Kidney glomerular epithelial cell (primary cell): ENCODE data around the gene PLPP7.

ENCODE experiments used
- DNase-seq: peaks from one replicate; lab custom pipeline; 2025; lab: John Stamatoyannopoulos, UW

The PLPP7 gene

DNA sequence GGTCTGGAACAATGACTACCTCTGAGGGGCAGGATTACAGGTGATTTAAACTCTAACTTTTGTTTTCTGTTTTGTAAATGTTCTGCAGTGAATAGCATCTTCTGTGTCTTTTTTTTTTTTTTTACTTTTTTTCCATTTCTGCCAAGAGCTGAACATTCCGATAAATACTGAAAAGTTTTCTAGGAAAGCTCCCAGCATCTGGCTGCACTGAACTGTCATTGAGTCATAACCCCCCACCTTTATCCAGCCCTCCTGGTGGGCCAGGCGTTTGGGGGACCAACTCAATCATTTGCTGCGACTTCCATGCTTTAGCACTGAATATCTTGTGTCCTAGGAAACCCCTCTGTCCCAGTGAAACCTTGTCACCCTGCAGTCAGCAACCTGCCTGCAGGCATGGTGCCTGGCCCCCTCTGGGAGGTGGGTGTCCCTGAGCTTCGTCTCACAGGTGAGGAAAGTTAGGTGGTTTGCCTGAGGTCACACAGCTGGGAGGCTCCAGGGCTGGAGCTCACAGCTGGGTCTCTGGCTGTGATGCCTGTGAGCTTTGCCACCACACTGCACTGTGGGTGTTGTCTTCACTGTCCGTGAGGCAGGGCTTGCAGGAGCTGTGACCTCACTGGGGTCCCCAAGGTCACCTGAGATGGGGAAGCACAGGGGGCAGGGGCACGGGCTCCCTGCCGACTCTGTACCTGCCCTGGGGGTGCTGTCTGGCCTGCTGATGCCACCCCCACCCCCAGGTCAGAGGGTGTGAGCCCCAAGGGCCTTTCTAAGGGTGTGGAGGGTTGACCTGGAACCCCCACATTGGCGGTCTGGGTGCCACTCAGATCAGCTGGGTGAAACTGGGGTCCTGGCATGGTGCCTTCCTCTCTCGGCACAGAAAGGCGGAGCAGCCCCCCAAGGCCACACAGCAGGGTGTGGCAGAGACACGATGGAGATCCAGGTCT, 14.1 kb downstream of the PLPP7 start:
- no peak for DNase-seq

DNA sequence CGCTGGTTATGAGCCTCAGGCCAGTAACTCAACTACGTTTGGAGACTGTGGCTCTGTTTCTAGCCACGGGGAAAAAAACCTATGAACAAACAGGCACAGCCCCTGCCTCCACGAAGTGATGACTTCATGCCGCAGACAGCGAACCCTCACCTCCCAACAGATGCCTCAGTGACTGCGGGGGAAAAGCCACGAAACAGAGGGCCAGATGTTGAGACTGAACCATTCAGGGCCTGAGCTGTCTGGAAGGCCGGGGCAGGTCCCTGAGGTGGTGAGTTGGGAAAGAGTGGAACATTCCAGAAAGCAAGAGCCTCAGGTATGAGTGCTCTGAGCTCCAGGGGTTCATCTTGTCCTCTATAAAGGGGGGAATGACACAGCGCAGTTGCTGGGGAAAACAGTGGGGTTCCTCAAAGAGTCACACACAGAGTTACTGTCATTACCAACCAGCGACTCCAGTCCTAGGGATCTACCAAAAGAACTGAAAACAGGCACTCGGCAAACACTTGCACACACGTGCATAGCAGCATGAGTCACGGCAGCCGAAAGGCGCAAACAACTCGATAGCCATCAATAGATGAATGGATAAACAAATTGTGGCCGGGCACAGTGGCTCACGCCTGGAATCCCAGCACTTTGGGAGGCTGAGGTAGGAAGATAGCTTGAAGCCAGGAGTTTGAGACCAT, 15.3 kb downstream of the PLPP7 start:
- DNase-seq = no peak

DNA sequence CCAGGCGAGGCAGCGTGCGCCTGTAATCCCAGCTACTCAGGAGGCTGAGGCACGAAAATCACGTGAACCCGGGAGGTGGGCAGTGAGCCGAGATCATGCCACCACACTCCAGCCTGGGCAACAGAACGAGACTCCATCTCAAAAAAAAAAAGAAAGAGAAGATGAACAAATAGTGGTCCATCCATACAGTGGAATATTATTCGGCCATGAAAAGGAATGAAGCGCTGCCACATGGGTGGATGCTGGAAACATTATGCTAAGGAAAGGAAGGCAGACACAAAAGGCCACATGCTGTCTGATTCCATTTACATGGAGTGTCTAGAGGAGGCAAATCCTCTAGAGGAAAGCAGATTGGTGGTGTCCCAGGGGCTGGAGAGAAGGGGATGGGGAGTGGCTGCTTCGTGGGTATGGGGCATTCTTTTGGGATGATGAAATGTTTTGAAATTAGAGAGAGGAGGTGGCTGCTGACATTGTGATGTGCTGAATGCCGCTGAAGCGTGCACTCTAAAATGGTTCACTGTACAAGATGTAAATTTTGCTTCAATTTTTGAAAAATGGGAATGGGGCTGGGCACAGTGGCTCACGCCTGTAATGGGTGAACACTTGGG, 17.0 kb downstream of the PLPP7 start:
- no peak for DNase-seq

DNA sequence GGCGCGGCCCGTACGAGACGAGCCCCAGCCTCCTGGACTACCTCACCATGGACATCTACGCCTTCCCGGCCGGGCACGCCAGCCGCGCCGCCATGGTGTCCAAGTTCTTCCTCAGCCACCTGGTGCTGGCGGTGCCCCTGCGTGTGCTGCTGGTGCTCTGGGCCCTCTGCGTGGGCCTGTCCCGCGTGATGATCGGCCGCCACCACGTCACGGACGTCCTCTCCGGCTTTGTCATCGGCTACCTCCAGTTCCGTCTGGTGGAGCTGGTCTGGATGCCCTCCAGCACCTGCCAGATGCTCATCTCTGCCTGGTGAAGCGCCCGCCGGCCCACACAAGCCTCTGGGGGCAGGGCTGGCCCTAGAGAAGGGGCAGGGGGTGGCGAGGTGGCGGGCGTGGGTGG, 18.5 kb downstream of the PLPP7 start:
- no peak for DNase-seq

DNA sequence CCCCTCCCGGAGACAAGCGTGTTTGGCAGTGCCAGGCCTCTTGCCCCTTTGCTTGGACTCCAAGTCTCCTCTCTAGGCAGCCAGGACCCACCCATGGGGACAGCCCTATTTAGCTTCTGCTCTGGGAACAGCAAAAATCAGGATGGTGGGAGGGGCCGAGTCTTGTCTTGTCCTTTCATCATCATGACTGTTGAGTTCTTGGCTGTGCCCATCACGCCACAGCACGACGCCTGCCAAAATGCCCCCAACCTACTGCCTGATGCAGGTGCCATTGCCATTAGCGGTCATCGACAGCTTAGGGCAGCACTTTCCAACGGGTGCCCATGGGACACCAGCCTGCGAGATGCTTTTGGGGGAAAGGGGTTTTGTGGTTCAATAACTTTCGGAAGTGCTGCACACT, 18.9 kb downstream of the PLPP7 start:
- DNase-seq = no peak

DNA sequence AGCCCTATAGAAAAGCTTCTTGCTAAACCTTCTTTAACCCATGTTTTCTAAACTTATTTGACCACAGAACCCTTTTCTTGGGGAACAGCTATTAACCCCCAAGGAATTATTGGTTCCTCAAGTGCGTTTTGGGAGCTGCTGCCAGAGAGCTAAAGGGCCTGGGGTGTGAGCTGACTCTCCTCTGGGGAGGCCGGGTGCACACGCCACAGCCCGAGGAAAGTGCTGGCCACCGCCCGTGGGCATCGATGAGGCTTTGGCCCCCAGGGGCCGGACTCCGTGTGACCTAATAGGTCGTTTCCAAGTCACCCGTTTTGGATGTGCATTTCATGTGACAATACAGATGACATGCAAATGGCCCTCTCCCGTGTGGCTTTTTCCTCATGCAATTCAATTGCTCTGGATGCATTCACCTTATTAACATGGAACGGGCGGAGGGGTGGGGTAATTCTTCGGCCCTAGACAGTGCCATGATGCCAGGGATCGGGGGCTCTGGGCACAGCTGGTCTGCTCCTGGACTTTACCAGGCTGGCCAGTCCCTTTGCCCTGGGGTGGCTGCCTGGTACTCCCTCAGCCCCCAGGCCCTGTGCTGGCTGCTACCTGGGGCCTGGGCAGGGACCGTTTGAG, 19.5 kb downstream of the PLPP7 start:
- no peak for DNase-seq

DNA sequence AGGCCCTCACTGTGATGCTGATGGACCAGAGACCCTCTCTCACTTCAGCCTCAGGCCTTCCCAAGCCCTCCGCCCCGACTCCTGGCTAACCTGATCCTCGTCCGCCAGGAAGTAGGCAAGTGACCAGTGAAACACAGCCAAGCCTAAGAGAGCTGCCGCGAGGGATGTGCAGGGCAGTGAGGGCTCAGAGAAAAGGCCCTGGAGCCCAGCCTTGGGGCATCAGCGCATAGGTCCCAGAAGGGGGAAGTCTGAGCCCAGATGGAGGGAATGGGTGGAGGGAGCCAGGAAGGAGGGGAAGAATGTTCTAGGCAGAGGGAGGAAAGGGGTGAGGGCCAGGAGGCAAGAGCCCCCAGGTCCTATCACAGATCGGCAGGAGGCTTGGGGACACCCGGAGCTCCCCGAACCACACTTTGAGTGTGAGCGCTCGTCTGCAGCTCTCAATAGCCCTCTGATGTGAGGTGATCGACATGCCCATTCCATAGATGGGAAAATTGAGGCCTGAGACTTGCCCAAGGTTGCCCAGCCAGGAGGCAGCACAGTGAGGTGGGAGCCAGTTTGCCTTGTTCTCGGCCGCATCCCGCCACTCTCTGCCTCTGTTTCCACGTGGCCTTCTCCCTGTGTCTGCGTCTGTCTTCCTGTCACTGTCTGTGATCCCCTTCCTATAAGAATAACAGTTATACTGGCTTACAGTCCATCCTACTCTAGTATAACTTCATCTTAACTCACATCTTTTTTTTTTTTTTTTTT, 20.2 kb downstream of the PLPP7 start:
- no peak for DNase-seq

DNA sequence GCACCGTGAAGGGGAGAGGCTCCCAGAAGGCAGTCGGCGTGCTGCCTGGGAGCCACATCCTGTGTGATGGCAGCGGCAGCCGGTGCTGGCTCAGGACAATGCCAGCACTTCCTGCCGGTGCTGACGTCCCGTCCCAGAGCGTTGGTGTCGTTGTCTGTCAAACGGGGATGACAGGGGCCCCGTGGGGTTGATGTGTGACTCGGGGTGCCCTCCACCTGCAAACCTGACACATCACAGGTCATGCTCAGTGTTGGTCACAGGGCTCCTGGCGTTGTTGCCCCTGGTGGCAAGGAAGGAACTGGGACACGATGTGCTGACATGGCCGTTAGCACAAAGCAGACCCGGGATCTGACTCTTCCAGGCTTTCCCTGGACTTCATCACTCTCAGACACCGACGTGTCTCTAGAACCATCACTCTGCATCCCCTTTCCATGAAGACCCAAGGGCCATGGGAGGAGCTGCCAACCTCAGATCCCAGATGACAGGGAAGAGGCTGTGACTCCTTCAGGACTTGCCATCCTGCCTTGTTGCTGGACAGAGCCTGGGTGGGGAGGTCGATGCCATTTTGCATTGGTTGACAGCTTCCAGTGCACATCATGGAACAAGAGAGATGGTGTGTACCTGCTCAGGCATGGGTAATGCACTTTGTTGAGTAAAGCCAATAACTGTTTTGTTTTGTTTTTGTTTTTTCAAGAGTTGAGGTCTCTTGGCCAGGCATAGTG, 21.5 kb downstream of the PLPP7 start:
- no peak for DNase-seq

DNA sequence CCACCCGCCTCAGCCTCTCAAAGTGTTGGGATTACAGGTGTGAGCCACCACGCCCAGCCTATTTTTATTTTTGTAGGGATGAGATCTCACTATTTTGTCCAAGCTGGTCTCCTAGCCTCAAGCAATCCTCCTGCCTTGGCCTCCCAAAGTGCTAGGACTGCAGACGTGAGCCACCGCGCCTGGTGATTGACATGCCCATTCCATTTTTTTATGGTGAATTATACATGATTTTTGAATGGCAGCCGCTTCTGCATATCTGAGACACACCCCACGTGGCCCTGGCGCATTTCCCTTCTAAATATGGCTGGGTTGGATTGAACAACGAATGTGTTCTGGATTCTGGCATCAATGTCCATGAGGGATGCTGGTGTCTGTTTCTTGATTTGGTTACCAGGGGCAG, 22.7 kb downstream of the PLPP7 start:
- DNase-seq = no peak

DNA sequence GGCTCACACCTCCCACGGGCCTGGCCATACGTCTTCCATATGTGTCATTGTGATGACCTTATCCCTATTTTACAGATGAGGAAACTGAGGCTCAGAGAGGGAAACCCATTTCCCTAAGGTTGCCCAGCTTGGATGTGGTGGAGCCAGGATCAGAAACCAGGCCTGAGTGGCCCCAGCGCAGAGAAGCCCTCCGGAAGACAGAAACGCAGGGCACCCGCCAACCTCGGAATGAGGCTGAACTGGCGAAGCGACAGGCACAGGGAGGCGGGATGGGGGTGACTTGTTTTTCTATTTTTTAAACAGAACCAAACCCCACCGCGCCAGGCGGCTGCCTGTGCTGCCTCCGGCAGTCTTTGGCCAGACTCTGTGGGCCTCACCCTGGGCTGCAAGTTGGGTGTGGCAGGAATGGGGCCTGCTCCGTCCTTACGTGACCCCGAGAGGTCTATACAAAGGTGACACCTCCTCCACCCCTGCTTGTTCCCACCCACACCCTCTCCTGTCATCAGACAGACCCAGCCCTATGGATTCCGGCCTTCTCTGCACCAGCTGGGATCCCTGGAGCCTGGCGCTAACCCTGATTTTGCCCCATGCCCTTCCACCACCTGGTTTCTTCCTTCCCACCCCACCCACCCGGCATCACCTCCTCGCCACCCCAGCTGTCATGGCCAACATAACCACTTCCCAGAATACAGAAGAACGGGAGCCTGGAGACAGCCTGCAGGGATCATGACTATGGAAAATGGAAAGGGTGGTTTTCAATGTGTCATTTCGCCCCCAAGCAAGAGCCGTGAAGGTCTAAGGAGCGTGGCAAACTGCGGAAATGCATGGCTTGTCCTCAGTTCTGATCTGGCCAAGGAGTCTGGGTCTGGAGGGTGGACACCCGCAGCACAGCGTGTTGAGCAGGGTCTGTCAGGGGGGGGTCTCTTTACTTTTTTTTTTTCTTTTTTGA, 23.6 kb downstream of the PLPP7 start:
- no peak for DNase-seq

DNA sequence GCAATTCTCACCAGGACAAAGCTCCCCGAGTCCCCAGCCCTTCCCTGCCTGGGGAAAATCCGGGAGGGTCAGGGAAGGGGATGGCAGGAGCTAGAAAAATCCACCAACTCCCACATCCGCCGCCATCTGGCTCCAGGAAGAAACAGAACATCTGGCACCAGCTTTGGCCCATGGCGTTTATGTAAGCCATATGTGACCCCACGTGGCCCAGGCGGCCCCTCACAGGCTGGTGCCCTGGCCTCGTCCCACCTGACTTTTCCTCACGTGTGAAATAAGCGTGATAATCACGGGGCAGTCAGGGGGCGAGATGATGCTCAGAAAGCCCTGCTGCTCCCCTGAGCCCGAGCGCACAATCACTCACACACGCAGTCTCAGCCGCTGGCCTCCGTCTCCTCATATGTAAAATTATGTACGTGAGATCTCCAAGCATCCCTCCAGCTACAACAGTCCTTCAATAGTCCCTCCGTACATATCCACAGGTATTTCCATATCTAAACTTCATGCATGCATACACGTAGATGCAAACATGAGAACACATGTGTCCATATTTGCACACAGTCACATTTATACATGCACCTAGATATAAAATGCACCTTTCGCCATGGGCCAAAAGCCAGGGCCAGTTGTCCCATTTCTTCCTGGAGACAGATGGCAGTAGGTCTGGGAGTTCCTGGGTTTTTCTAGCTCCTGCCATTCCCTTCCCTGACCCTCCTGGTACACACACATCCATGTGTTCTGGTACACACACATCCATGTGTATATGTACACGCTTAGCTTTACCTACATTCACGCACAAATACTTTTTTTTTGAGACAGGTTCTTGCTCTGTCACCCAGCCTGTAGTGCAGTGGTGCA, 28.9 kb downstream of the PLPP7 start:
- no peak for DNase-seq

DNA sequence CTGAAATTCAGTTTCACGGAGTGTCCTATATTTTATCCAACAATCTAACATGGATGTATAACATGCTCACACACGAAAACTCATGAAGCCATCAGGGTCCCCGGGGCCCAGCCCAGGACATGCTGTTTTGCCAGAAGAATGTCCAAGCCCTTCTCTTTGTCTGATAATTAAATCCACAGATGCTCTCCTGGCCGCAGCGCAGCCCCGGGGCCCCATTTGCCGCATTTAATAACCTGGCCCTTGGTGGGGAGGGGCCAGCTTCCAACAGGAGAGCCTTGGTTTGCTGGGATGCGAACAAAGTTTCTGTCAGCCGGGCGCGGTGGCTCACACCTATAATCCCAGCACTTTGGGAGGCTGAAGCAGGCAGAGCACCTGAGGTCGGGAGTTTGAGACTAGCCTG, 30.0 kb downstream of the PLPP7 start:
- no peak for DNase-seq

DNA sequence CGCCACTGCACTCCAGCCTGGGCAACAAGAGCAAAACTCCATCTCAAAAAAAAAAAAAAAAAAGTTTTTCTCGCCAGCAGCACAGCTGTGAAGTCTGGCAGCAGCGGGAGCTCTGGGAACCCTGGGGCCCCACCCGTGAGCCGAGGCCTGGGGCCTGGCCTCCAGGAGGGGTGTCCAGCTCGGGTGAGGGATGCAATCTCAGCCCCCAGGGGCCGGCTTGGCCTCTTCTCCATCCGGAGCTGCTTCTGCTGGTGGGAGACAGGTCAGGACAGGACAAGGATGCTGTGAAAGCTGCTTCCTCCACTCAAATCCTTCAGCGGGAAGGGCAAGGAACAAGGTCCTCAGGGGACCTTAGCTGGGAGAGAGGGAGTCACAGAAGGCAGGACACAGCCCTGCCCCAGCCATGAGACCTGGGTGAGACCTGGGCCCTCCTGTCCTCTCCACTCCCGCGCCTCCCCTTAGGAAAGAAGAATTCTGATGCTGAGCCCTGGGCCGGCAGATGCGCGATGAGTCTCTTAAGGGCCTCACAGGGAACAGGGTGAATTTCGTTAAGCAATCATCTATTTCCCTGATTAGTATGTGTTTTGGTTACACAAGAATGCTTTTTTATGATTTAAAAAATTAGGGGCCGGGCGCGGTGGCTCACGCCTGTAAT, 30.6 kb downstream of the PLPP7 start:
- no peak for DNase-seq

DNA sequence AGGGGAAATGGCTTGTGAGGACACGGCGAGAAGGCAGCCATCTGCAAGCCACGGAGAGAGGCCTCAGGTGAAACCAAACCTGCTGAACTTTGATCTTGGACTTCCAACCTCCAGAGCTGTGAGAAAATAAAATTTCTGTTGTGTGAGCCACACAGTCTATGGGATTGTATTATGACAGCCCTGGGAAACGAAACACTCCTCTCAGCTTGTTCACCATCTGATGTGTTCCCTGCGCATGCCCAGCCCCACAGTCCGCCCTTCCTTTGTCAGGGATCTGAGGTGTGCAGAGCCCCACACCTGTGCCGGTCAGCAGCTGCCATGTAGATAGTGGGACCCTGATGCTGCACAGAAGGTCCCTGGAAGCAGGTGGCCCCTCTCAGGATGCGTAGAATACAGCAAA, 34.1 kb downstream of the PLPP7 start:
- no peak for DNase-seq

DNA sequence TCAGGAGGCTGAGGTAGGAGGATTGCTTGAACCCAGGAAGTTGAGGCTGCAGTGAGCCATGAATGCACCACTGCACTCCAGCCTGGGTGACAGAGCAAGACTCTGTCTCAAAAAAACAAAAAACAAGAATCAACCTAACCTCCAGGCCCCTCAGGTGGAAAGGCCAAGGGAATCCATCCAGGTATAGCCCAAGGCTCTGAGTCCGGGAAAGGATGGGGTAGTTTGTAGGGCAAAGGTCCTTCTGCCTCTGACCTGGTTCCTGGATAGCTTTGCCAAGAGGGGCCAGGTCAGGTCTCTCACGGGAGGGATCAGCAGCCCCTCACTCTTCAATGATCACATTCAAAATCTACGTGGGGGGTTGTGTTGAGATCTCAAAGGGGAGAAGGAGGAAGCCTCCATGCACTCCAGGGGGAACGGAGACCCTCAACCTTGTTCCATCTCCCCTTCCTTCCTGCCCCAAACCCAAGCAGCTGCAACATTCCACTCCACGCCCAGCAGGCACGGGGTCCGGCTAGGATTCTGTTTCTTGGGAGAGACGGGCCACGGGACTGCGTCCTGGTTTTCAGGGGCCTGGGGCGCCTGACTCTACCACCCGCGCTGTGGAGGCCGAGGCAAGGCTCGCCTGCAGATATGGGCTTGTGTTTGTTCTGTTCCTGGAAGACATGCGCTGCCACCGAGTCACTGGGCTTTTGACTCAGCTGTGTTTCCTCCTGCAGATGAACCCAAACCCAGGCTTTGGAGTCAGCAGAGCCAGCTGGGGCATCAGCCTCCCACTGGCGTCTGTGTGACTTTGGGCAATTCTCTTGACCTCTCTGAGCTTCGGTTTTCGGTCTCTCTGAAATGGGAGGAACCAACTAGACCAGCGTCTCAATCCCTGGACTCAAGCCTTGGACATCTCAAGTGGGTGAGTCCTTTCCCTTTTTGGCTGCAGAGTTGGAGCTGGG, 35.5 kb downstream of the PLPP7 start:
- DNase-seq = no peak

DNA sequence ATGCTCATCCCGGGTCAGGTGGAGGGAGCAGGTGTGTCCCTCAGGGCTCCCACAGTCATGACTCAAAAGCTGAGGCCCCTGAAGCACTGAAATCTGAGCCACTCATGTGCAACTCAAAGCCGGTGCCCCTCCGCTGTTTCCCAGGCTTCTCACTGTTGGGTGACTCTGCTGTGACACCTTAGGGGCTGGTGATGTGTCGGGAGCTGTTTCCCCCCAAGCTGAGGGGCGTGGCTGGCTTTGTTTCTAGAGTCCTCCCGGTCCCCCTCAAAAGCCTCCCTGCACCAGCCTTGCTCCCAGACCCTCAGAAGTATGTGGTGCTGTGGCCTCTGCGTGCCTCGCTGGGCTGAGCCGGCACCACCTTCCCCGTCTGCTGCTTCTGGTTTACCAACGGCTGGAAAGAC, 39.7 kb downstream of the PLPP7 start:
- no peak for DNase-seq

DNA sequence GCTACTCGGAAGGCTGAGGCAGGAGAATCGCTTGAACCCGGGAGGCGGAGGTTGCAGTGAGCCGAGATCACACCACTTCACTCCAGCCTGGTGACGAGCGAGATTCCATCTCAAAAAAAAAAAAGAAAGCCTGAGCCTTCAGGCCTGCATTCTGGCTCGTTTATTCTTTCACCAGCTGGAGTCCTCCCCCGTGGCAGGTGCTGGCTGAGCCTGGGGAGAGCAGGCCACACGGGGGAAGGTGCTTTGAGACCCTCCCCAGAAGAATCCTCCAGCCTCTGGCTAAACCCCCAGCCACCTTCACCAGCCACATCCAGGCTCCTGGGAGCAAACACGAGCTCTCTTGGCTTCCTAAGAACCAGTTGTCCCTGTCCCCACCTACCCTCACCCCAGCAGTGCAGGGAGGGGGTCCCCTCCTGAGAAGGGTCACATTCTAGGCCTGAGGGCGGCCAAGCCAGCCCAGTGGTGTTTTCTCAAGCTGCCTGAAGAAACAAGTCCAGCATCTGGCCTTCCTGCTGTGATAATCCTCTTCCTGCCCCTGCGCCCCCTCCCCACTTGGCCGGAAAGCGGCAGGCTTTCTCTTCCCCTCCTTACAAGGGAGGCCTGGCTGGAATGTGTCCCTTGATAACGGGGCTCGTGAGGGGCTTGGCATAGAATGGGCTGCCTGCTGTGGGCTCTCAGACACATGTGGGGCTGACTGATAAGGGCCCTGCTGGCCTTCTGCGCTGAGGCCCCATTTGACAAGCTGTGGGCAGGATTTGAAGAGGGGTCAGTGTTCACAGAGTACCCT, 41.5 kb downstream of the PLPP7 start:
- DNase-seq = no peak
